HG03045 (cell line): ENCODE data around the gene HDAC4.

Experiments used
- ATAC-seq: cut with Tn5 transposase; IDR thresholded peaks from one replicate; pipeline ENCODE4 v1.9.1; 2021; ENCODE audit warnings: mild to moderate bottlenecking, moderate library complexity; ENCODE audit not compliant: unreplicated experiment

HDAC4 gene

GRCh38 chr2:239227661-239228371 is 173.0 kb downstream of the HDAC4 start:
- ATAC-seq, result no peak

- no peak for ATAC-seq
Observed at GRCh38 chr2:239226677-239227581, 173.9 kb downstream of the HDAC4 start.

GRCh38 chr2:239225871-239226561 is 174.8 kb downstream of the HDAC4 start:
- no peak for ATAC-seq

DNA sequence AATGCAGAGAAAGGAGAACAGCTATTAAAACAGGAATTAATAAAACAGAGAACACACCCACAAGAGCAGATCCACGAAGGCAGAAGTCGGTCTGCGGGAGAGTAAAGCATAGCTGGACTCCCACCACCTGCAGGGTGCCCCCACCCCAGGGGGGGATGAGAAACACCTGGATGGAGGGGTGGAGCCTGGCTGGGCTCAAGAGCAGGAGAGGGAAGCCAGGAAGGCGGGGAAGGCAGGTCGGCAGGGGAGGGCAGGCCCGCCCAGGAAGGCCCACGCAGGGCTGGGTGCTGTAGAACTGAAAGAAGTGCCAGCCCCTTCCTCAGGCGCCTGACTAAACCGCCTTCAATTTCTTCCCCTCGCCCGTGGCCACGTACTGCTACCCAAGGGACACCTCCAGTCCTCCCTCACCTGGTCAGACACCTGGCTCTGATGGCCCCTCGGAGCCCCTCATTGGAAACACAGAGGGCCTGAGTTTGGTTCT is 175.4 kb downstream of the HDAC4 start:
- no peak for ATAC-seq

DNA sequence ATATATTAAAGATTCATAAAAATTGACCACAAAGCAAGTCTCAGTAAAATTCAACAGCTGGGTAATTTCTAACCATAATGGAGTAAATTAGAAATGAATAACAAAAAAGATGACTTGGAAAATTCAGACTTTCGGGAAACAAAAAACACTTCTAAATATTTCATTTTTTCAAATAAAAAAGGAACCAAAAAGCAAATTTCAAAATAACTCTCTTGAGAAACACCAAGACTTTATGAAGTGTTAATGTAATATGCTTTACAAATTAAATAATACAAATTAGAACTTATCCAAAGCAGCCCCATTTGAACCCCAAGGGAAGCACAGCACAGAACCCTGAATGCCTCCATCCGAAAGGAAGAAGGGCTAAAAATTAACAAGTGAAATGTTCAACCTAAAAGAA is 175.9 kb downstream of the HDAC4 start:
- ATAC-seq, result no peak

DNA sequence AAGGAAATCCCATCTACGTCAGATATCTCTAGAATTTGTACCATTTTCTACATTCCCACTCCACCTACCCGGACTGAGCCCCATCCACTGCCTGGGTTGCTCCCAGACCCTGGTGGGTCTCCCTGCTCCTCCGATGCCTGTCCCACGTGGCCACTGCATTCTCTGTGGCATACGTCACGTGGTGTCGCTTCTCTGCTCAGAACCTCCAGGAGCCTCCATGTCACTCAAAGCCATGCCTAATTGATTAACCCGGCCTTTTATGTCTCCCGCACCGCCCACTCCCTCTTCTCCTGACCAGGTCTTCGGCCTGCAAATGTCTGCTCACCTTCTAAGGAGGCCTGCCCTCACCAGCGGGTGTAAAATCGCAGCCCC is 176.6 kb downstream of the HDAC4 start:
- no peak for ATAC-seq

- no peak for ATAC-seq
Observed at GRCh38 chr2:239223310-239224198, 177.3 kb downstream of the HDAC4 start.

- no peak for ATAC-seq
Observed at GRCh38 chr2:239222706-239223309, 178.0 kb downstream of the HDAC4 start.

DNA sequence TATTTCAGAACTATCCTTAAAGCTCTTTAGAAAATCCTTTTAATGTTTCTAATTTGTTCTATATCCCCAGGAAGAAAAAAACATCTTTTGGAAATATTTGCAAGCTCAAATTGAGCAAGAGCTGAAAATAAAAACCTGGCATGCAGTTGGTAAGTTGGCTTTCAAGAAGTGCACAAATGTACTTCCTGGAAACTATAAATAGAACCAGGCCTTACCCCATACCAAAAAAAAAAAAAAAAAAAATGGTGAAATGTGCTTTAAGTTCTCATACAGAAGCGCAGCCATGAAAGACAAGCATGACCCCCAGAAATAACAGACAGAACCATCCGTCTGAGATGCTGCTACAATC is 178.5 kb downstream of the HDAC4 start:
- no peak for ATAC-seq

- no peak for ATAC-seq
Observed at GRCh38 chr2:239220981-239221396, 179.8 kb downstream of the HDAC4 start.

DNA sequence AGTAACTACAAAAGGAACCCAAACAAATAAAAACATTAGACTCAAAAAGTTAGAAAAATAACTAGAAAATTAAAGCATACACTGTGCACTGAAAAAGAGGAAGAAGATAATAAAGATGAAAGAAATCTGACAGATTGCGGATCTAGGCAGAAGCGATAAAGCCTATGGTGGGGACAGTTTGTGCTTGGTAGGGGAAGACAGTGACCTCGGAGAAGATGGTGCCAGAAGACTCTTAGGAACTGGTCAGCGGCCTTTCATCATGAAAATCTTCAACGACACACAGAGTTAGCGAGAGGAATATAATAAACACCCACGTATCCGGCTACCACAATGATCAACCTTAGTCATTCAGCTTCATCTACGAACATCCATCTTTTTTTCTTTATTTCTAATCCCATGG is 180.5 kb downstream of the HDAC4 start:
- ATAC-seq, result no peak

DNA sequence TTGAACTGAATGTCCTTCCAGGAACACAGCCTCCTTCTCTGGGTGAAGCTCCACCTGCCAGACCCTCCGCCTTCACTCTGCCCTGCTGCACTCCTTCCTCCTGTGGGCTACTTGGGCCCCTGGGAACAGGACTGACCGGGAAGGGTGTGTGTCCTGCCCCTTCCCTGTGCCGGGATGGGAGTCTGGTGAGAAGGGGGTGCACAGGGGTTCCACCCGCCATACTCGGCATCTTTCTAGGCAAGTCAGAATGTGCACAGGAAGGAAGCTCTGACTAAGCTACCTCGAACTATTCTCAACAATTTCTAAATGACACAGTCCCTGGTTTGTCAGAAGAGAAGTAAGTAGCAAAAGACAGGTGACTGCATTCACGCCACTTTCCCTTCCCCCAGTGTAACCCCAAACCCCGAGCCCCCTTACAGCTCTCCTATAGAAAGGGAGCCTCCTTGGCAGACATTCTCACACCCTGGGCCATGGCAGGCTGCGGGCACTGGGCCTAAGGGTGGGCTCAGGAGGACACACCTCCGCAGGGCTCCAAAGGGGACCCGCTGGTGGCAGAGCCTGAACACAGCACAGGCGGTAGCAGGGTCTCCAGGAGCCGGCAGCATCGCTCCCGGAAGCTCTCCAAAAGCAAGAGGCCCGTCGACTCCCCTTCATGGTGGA is 184.1 kb downstream of the HDAC4 start:
- ATAC-seq, result no peak

DNA sequence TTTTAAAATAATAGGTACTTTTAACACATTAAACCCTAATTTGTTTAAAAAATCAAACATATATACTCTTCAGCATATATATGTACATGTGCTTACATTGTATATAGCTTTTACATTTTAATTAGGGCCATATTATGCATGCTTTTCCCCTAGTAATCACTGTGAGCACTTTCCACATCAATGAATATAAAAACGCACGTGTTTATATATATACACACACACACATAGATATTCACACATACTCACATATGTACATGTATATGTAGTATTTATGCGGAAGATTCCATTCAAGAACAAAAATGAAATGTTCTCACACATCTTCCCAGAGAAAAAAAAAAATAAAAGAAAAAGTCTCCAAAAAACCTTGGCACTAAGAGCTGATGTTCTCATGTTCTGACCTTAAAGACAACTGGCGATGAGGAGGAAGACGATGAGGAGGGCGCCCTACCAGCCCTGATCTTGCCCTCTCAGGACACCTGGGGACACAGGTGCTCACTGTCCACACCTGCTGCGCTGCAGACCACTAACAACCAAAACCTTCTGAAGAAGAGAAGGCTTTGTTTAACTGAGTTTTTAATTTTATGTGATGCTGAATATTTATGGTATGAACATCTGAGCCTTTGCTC is 184.7 kb downstream of the HDAC4 start:
- ATAC-seq, result no peak

DNA sequence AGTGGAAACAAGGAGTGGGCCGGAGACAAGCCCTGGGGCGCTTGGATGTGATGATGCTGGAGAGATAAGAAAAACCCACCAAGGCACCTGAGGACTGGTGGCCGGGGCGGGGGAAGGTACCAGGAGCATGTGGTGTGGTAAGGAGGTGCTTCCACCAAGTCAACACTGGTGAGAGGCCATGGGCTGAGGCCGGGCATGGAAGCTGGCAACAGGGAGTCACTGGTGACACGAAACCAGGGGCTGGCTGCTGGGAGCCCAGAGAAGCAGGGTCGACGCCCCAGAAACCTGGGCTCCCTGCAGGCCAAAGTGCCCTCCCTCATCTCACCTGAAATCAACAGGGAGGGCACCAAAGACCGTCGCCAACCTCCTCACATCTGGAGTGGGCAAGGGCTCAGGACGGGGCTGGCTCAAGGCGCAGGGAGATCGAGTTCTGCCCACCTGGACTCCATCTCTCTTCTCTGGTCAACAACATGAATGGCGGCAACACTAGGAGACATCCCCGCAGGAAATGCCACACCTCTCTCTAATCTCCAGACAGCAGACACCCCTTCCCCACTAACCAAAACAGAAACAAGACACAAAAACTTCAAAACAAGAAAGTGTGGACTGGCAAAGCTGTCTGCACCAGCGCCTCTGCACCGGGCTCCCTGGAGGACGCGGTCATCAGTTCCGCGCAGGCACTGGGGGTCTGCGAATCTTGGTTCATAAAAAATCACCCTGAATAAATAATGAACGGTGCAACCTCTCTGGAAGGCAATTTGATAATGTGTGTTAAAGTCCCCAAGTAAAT is 185.5 kb downstream of the HDAC4 start:
- no peak for ATAC-seq

DNA sequence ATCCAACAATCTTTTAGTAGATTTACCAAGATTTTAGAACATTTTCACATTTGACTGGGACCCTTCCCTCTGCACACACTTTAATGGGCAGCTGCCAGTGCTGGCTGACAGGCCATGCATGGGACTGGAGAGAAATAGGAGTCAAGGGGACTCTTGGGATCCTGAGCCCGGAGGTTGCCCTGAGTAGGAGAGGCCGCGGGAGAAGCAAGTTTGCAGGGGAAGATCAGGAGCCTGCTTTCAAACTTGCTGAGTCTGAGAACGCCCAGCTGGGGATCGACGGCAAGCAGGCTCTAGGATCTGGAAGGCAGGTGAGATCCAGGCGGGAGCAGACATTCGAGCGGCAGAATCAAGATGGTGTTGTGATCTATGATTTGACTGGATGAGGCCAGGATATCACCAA is 186.1 kb downstream of the HDAC4 start:
- ATAC-seq, result no peak

- ATAC-seq, result no peak
Observed at GRCh38 chr2:239213643-239214101, 187.1 kb downstream of the HDAC4 start.

- ATAC-seq, result no peak
Observed at GRCh38 chr2:239212929-239213642, 187.7 kb downstream of the HDAC4 start.
